BLaER1 (cell line): ENCODE data around the gene ARHGAP42.

Experiments used
- H3K27ac ChIP-seq: shearing (Covaris generic); formaldehyde crosslinking; 2 replicates; pipeline ENCODE4 v1.8.1; 2022
- H3K27me3 ChIP-seq: shearing (Covaris generic); formaldehyde crosslinking; 2 replicates; pipeline ENCODE4 v1.8.1; 2022
- H3K36me3 ChIP-seq: shearing (Covaris generic); formaldehyde crosslinking; 2 replicates; pipeline ENCODE4 v1.8.1; 2022
- H3K4me1 ChIP-seq: shearing (Covaris generic); formaldehyde crosslinking; 2 replicates; pipeline ENCODE4 v1.8.1; 2022
- H3K4me2 ChIP-seq: shearing (Covaris generic); formaldehyde crosslinking; 2 replicates; pipeline ENCODE4 v1.8.1; 2022
- H3K4me3 ChIP-seq: shearing (Covaris generic); formaldehyde crosslinking; 2 replicates; pipeline ENCODE4 v1.8.1; 2022
- H3K9ac ChIP-seq: shearing (Covaris generic); formaldehyde crosslinking; 2 replicates; pipeline ENCODE4 v1.8.1; 2022
- H3K9me3 ChIP-seq: shearing (Covaris generic); formaldehyde crosslinking; 2 replicates; pipeline ENCODE4 v1.8.1; 2022
- H4K20me1 ChIP-seq: shearing (Covaris generic); formaldehyde crosslinking; 2 replicates; pipeline ENCODE4 v1.8.1; 2022
- Cebpa-rat ChIP-seq: shearing (Covaris generic); IDR thresholded peaks from 2 replicates; pipeline ENCODE4 v1.8.1; 2022

ARHGAP42 gene

DNA sequence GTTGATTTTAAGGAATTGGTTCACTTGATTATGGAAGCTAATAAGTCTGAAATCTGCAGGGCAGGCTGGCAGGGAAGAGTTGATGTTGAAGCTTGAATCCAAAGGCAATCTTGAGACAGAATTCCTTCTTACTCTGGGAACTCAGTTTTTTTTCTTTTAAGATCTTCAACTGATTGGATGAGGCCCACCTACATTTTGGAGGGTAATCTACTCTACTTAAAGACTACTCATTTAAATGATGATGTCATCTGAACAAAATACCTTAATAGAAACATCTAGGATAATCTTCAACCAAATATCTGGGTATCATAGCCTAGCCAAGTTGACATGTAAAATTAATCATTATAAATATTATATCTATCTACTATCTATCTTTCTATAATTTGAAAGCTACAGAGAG, 279.3 kb downstream of the ARHGAP42 start:
- Histone ChIP-seq H3K4me2 (no peak overlapping the region), H3K4me1 (no peaks in the 10 kb centered on the region), H3K4me3 (no peak overlapping the region), H3K9ac (no peak overlapping the region), H3K27ac (no peak overlapping the region), H4K20me1 (no peaks in the 10 kb centered on the region), H3K9me3 (no peaks in the 10 kb centered on the region), H3K36me3 (peaks cover 45% of the 10 kb centered on the region), H3K27me3 (no peaks in the 10 kb centered on the region)
- TF ChIP-seq Cebpa-rat = no peak

DNA sequence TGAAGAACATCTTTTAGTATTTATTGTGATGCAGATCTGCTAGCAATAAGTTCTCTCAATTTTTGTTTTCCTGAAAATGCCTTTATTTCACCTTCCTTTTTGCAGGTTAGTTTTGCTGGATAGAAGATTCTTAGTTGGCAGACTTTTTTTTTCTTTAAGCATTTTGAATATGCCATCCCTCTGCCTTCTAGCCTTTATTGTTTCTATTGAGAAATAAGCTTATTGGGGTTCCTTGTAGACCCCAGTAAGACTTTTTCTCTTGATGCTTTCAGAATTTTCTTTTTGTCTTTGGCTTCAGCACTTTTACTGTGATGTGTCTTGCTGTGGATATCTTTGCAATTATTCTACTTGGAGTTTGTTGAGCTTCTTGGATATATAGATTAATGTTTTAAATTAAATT, 281.9 kb downstream of the ARHGAP42 start:
- no peaks in the 10 kb centered on the region for H3K9me3 ChIP-seq
- H3K4me3 ChIP-seq = no peak overlapping the region
- no peaks in the 10 kb centered on the region for H4K20me1 ChIP-seq
- TF ChIP-seq Cebpa-rat = no peak; the same call in 1 of the 2 replicates
- H3K36me3 ChIP-seq = peaks cover 28% of the 10 kb centered on the region
- H3K9ac ChIP-seq = no peak overlapping the region
- no peaks in the 10 kb centered on the region for H3K4me1 ChIP-seq
- no peaks in the 10 kb centered on the region for H3K27me3 ChIP-seq
- H3K27ac ChIP-seq = no peak overlapping the region
- no peak overlapping the region for H3K4me2 ChIP-seq

GRCh38 chr11:100970283-100971164, 283.4 kb downstream of the ARHGAP42 start:
- Histone ChIP-seq H3K36me3 (peaks cover 22% of the 10 kb centered on the region), H4K20me1 (no peaks in the 10 kb centered on the region), H3K27me3 (no peaks in the 10 kb centered on the region), H3K27ac (no peak overlapping the region), H3K9me3 (no peaks in the 10 kb centered on the region), H3K4me3 (no peak overlapping the region), H3K9ac (no peak overlapping the region), H3K4me1 (no peaks in the 10 kb centered on the region), H3K4me2 (no peak overlapping the region)
- TF ChIP-seq Cebpa-rat = no peak

DNA sequence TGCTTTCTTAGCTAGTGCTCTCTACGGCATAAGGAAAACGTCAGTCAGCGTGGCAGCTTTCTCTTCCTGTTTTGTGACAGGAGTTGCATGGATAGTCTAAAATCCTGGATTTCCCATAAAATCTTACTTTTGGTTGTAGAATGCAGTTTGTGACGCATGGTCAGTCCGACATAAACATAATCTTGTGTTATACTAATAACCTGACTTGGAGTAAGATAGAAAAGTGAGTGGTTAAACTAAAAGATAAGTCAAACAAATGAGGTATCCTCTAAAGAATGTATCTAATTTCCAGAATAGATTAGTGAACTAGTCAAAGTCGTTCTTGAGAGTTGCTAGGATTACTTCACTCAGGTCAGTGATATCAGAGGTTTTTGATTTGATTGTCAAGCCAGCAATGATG, 285.0 kb downstream of the ARHGAP42 start:
- H3K9ac ChIP-seq = no peak overlapping the region
- no peak overlapping the region for H3K4me3 ChIP-seq
- H3K4me2 ChIP-seq = no peak overlapping the region
- H3K27ac ChIP-seq = no peak overlapping the region
- H4K20me1 ChIP-seq = no peaks in the 10 kb centered on the region
- H3K36me3 ChIP-seq = peaks cover 36% of the 10 kb centered on the region
- no peak for TF ChIP-seq Cebpa-rat
- no peaks in the 10 kb centered on the region for H3K4me1 ChIP-seq
- no peaks in the 10 kb centered on the region for H3K27me3 ChIP-seq
- no peaks in the 10 kb centered on the region for H3K9me3 ChIP-seq

- Histone ChIP-seq H3K9me3 (no peaks in the 10 kb centered on the region), H3K27ac (no peak overlapping the region), H3K4me1 (no peaks in the 10 kb centered on the region), H3K9ac (no peak overlapping the region), H3K4me2 (no peak overlapping the region), H3K36me3 (peaks cover 33% of the 10 kb centered on the region), H4K20me1 (no peaks in the 10 kb centered on the region), H3K27me3 (no peaks in the 10 kb centered on the region), H3K4me3 (no peak overlapping the region)
- TF ChIP-seq Cebpa-rat = no peak
Measured at GRCh38 chr11:100978442-100978841, 291.4 kb downstream of the ARHGAP42 start.

- no peaks in the 10 kb centered on the region for H3K4me1 ChIP-seq
- no peaks in the 10 kb centered on the region for H3K27me3 ChIP-seq
- H3K4me2 ChIP-seq = no peak overlapping the region
- peaks cover 33% of the 10 kb centered on the region for H3K36me3 ChIP-seq
- no peaks in the 10 kb centered on the region for H3K9me3 ChIP-seq
- no peak overlapping the region for H3K9ac ChIP-seq
- no peak overlapping the region for H3K4me3 ChIP-seq
- no peak overlapping the region for H3K27ac ChIP-seq
- no peaks in the 10 kb centered on the region for H4K20me1 ChIP-seq
- no peak for TF ChIP-seq Cebpa-rat
Measured at GRCh38 chr11:100978939-100979338, 291.9 kb downstream of the ARHGAP42 start.

GRCh38 chr11:100980156-100980555, 293.1 kb downstream of the ARHGAP42 start:
- Histone ChIP-seq H4K20me1 (no peaks in the 10 kb centered on the region), H3K4me3 (no peak overlapping the region), H3K9ac (no peak overlapping the region), H3K4me1 (no peaks in the 10 kb centered on the region), H3K27ac (no peak overlapping the region), H3K36me3 (peaks cover 24% of the 10 kb centered on the region), H3K9me3 (no peaks in the 10 kb centered on the region), H3K4me2 (no peak overlapping the region), H3K27me3 (no peaks in the 10 kb centered on the region)
- TF ChIP-seq Cebpa-rat = no peak

- Histone ChIP-seq H3K4me3 (no peak overlapping the region), H3K9me3 (no peaks in the 10 kb centered on the region), H3K36me3 (peaks cover 26% of the 10 kb centered on the region), H3K27ac (no peak overlapping the region), H4K20me1 (no peaks in the 10 kb centered on the region), H3K9ac (no peak overlapping the region), H3K27me3 (no peaks in the 10 kb centered on the region), H3K4me1 (no peaks in the 10 kb centered on the region), H3K4me2 (no peak overlapping the region)
- no peak for TF ChIP-seq Cebpa-rat
Measured at GRCh38 chr11:100981196-100981824, 294.2 kb downstream of the ARHGAP42 start.

DNA sequence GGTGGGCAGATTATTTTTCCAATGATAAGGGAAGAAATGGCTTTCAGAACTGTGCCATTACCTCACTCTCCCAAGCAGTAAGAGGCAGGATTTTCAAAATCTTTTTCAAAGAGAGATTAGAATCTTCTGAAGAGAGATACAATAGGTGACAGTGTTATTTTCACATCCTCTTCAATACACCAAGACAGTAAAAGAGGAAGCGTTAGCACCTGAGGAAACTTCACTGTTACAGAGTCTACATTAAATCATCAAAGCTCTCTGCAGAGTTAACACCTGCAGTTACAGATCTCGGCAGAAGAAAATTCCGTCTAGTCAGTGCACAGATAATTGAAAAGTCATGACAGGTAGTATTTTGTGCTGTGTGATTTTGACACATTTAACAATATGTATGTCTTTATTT, 297.6 kb downstream of the ARHGAP42 start:
- no peaks in the 10 kb centered on the region for H3K9me3 ChIP-seq
- H4K20me1 ChIP-seq = no peaks in the 10 kb centered on the region
- H3K4me2 ChIP-seq = no peak overlapping the region
- no peak for TF ChIP-seq Cebpa-rat
- peaks cover 15% of the 10 kb centered on the region; the same call in 1 of the 2 replicates for H3K36me3 ChIP-seq
- no peak overlapping the region for H3K4me3 ChIP-seq
- no peak overlapping the region for H3K9ac ChIP-seq
- H3K27me3 ChIP-seq = no peaks in the 10 kb centered on the region
- no peaks in the 10 kb centered on the region for H3K4me1 ChIP-seq
- no peak overlapping the region for H3K27ac ChIP-seq

DNA sequence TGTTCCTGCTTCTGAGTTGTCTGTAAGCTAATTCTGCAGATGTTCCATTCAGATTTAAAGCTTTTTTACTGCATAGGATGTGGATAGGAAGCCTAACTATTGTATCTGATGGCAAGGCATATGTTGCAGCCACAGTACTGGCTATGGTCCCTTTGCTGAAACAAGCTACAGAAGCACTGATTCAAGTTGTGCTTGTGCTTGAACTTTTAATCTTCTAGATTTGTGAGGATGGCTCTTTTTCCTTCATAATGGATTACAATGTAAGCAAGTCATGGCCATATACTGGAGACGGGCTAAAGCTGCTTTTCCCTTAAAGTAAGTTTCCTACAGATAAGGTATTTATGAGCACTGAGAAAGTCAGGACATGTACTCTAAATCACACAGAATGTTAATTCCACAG, 303.8 kb downstream of the ARHGAP42 start:
- no peak for TF ChIP-seq Cebpa-rat
- H3K9ac ChIP-seq = no peak overlapping the region
- H3K4me1 ChIP-seq = no peaks in the 10 kb centered on the region
- H3K4me2 ChIP-seq = no peak overlapping the region
- H3K36me3 ChIP-seq = peaks cover 10% of the 10 kb centered on the region; the same call in 1 of the 2 replicates
- H3K27me3 ChIP-seq = no peaks in the 10 kb centered on the region
- H3K4me3 ChIP-seq = no peak overlapping the region
- H4K20me1 ChIP-seq = no peaks in the 10 kb centered on the region
- H3K9me3 ChIP-seq = no peaks in the 10 kb centered on the region
- H3K27ac ChIP-seq = no peak overlapping the region
